ENCODE data around the gene C19orf12. TPM values are rescaled to one million over a fixed set of nuclear protein-coding genes. Genes with fewer than 3 reads are reported as not detected.

Gene C19orf12
- total RNA-seq, 1 experiment from 2014 or later = 15.5 TPM

DNA sequence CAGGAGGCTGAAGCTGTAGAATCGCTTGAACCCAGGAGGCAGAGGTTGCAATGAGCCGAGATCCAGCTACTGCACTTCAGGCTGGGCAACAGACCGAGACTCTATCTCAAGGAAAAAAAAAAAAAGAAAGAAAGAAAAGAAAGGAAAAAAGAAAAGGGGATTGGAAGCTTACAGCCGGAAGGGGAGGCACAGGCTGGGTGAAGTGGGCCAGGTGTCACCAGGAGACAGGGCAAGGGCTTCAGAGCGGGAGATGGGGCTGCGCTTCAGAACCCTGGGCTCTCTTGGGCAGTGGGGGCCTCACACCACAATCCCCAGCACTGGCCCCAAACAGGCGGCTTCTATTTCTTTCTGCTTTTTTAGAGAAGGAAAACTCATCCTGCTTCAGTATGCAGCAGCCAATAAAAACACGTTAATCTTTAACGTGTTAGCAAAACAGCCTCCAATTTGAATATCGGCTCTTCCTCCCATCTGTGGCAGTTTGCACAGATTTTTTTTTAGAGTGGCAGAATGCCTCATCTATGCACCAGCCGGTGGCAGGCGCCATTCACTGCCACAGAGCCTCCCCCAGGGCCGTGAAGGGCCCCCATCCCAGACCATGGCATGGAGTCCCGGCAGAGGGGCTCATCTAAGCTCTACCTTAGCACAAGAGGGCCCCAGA, 46.6 kb upstream of the C19orf12 start:
- H3K4me3 Mint-ChIP-seq = no peak overlapping the region
- H3K36me3 Mint-ChIP-seq = no peaks in the 10 kb centered on the region
- ATAC-seq (no peak), DNase-seq (ENCODE audit: low spot score) (no peak)
- H3K27ac Mint-ChIP-seq = no peak overlapping the region
- ChIA-PET CTCF (interaction anchor here (0.7 to 6.6 kb wide), 6 partner anchors 9 to 151 kb away, joined by 3 to 70 read pairs (median 3); no protein-coding TSS in a partner anchor), POLR2A (no interaction called here)
- TF ChIP-seq SMAD3 (CRISPR knock-in tag; IDR thresholded peaks at IDR 0.05; ENCODE audit: borderline replicate concordance) (no peak), ZSCAN18 (CRISPR knock-in tag; IDR thresholded peaks at IDR 0.05) (no peak), PREB (CRISPR knock-in tag; IDR thresholded peaks at IDR 0.05; ENCODE audit: borderline replicate concordance) (no peak), ESRRA (CRISPR knock-in tag; IDR thresholded peaks at IDR 0.05; ENCODE audit: borderline replicate concordance) (no peak), ATF1 (CRISPR knock-in tag; IDR thresholded peaks at IDR 0.05) (no peak), SOX15 (CRISPR knock-in tag; IDR thresholded peaks at IDR 0.05) (no peak)
- H3K4me1 Mint-ChIP-seq = peaks cover 4% of the 10 kb centered on the region; the same call in 1 of the 2 replicates
- H3K9me3 Mint-ChIP-seq = no peaks in the 10 kb centered on the region
- H3K27me3 Mint-ChIP-seq (ENCODE audit: low read depth) = no peaks in the 10 kb centered on the region

DNA sequence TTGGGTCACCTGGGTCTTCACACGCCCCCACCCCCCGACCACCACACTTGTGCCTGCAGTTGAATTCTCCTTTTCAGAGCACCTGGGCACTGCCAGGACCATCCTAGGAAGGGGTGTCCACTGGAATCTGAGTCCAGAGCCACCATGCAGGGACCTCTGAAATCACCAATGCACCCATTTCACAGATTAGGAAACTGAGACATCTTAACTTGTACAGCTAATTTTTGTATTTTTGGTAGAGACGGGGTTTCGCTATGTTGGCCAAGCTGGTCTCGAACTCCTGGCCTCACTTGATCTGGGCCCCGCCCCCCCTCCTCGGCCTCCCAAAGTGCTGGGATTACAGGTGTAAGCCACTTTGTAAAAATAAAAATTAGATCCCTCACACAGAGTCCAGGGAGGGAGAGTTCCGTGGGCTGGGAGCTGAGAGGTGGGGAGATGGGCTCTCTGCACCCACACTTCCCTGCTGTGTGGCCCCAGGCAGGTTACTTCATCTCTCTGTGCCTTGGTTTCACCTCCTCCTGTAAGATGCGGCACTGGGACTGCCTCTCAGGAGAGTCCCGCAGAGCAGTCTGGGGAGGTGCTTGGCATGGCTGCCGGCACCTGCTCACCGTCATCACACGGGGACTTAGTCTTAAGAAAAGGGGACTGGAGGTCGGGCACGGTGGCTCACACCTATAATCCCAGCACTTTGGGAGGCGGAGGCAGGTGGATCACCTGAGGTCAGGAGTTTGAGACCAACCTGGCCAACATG, 45.9 kb upstream of the C19orf12 start:
- no peaks in the 10 kb centered on the region for H3K36me3 Mint-ChIP-seq
- H3K4me1 Mint-ChIP-seq = peaks cover 4% of the 10 kb centered on the region; the same call in 1 of the 2 replicates
- CTCF ChIA-PET = interaction anchor here (1.1 to 6.6 kb wide), 11 partner anchors 10 to 181 kb away, joined by 3 to 70 read pairs (median 18); partner anchors contain the start of gene URI1
- TF ChIP-seq ESRRA (CRISPR knock-in tag; IDR thresholded peaks at IDR 0.05; ENCODE audit: borderline replicate concordance) (no peak), GABPB1 (CRISPR knock-in tag; IDR thresholded peaks at IDR 0.05) (no peak), TEAD1 (CRISPR knock-in tag; IDR thresholded peaks at IDR 0.05) (no peak), ZBTB43 (CRISPR knock-in tag; IDR thresholded peaks at IDR 0.05) (no peak), MYBL2 (CRISPR knock-in tag; IDR thresholded peaks at IDR 0.05) (no peak), E2F4 (CRISPR knock-in tag; IDR thresholded peaks at IDR 0.05; ENCODE audit: borderline replicate concordance, low read depth) (no peak), OVOL2 (CRISPR knock-in tag; IDR thresholded peaks at IDR 0.05; ENCODE audit: borderline replicate concordance) (no peak), FOXP1 (CRISPR knock-in tag; IDR thresholded peaks at IDR 0.05; ENCODE audit: borderline replicate concordance) (no peak), SOX15 (CRISPR knock-in tag; IDR thresholded peaks at IDR 0.05) (no peak), HMGA2 (CRISPR knock-in tag; IDR thresholded peaks at IDR 0.05) (no peak), TP53 (CRISPR knock-in tag; IDR thresholded peaks at IDR 0.05) (no peak), ELF4 (CRISPR knock-in tag; IDR thresholded peaks at IDR 0.05; ENCODE audit: low read depth) (no peak), ZNF416 (CRISPR knock-in tag; IDR thresholded peaks at IDR 0.05) (no peak), ATF2 (CRISPR knock-in tag; IDR thresholded peaks at IDR 0.05; ENCODE audit: borderline replicate concordance, low read depth) (no peak), TCF7 (CRISPR knock-in tag; IDR thresholded peaks at IDR 0.05; ENCODE audit: low read depth) (no peak)
- TF ChIP-seq, protein P1, sequence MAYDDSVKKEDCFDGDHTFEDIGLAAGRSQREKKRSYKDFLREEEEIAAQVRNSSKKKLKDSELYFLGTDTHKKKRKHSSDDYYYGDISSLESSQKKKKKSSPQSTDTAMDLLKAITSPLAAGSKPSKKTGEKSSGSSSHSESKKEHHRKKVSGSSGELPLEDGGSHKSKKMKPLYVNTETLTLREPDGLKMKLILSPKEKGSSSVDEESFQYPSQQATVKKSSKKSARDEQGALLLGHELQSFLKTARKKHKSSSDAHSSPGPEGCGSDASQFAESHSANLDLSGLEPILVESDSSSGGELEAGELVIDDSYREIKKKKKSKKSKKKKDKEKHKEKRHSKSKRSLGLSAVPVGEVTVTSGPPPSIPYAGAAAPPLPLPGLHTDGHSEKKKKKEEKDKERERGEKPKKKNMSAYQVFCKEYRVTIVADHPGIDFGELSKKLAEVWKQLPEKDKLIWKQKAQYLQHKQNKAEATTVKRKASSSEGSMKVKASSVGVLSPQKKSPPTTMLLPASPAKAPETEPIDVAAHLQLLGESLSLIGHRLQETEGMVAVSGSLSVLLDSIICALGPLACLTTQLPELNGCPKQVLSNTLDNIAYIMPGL (CRISPR knock-in tag; IDR thresholded peaks at IDR 0.05) = no peak
- H3K9me3 Mint-ChIP-seq = no peaks in the 10 kb centered on the region
- ATAC-seq (no peak), DNase-seq (ENCODE audit: low spot score) (no peak)
- POLR2A ChIA-PET = no interaction called here
- H3K27me3 Mint-ChIP-seq (ENCODE audit: low read depth) = no peaks in the 10 kb centered on the region
- H3K27ac Mint-ChIP-seq = no peak overlapping the region
- no peak overlapping the region for H3K4me3 Mint-ChIP-seq
